Posterior vena cava (tissue), 2 donors: ENCODE data around the gene EGFR. TPM values are rescaled to one million over a fixed set of nuclear protein-coding genes. Genes with fewer than 3 reads are reported as not detected.

Source experiments
- DNase-seq: peaks from one replicate; pipeline ENCODE4 v3.0.0-alpha.2; 2020; ENCODE audit warnings: low spot score
- intact Hi-C, 2 donors: fragments of 100-400 bp; cut with DNase I; formaldehyde crosslinking; loops; one replicate each; pipeline versions ENCODE4 v1.14.1 to v1.14.2; 2022 to 2023
- total RNA-seq, 2 donors: library from RNA; stranded (reverse); fragmentation: NEBNext Ultra II Directional; extraction: Animal tissue kit (Norgen Biotek cat#: 25700); gene quantifications; one replicate each; pipeline ENCODE4 v1.2.1, GENCODE V29; 2021
- donor health status: DM: yes; HTN: yes; CAD: no.
- donor health status: DM: yes; HTN: yes; CAD: no.

EGFR gene
- total RNA-seq, 2 donors from 2014 or later: 80.8 to 87.2 TPM

DNA sequence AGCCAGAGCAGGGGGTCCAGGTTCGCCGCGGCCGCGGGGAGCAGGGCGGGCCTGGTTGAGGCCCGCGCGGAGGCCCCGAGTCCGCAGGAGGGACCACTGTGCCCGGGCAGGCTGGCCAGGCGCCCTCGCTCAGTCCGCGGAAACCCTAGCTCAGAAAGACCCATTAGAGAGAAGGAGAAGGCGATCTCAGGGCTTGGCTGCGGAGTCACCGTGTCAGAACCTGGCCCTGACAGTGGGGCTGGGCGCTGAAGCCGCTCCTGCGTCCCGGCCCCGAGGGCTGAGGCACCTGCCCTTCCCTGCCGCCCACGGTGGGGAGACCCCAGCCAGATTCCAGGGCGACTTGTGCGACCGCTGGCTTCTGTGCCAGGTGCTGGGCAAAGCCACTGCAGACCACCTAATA, 14.2 kb upstream of the EGFR start:
- DNase-seq: no peak
- intact Hi-C loops: no loop called here

DNA sequence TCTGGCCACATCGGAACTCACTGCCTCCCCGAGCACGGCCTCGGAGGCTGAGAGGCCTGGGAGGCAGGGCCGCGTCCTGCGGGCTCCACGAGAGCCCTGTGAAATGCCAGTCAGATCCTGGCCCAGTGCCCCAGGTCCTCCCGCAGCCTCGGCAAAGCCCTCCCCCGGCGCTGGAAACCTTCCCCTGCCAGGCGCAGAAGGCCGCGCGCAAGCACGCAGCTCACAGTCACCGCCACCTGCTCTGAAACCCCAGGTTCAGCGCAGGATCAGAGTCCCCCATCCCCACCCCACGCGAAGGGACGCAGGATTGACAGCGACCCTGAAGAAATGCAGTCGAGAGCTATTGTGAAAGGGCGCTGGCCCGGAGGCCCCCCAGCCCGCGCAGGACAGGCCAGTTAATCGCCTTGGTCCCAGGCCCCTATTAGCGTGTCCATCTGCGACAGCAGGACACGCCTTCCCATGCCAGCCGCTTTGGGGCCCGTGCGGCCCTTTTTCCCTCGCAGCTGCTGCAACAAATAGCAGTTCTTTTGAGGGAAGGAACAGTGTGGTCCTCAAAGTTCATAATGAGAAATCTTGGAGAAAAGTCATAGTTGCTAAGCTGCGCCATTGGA, 13.5 kb upstream of the EGFR start:
- intact Hi-C loops: no loop called here
- no peak for DNase-seq

DNA sequence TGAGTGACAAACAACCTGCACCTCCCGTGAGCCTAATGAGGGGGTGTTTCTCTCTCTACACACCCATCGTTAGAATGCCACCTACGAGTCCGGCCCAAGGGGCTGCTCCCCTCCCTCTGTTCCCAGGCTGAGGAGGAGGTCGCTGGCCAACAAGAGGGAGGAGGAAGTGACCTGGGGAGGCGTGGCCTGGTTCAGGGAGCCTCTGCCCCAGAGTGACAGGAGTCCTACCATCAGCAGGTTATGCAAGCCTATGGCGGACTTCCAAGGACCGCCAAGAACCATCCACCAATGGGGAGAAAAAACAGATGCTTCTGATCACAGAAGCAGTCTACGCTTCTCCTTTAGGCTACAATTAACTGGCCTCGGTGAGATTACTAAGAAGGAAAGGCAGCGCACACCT, 12.3 kb upstream of the EGFR start:
- intact Hi-C loops: no loop called here
- no peak for DNase-seq

DNA sequence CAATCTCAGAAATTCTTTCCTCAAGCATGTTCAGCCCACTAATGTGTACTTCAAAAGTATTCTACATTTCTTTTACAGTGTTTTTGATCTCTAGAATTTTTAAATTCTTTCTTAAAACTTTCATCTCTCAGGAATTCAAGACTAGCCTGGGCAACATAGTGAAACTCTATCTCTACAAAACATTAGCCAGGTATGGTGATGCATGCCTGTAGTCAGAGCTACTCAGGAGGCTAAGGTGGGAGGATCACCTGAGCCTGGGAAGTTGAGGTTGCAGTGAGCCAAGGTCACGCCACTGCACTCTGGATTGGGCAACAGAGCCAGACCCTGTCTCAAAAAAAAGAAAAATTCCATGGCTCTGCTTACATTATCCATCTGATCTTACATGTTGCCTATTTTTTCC, 5.0 kb upstream of the EGFR start:
- intact Hi-C loops: no loop called here
- no peak for DNase-seq

DNA sequence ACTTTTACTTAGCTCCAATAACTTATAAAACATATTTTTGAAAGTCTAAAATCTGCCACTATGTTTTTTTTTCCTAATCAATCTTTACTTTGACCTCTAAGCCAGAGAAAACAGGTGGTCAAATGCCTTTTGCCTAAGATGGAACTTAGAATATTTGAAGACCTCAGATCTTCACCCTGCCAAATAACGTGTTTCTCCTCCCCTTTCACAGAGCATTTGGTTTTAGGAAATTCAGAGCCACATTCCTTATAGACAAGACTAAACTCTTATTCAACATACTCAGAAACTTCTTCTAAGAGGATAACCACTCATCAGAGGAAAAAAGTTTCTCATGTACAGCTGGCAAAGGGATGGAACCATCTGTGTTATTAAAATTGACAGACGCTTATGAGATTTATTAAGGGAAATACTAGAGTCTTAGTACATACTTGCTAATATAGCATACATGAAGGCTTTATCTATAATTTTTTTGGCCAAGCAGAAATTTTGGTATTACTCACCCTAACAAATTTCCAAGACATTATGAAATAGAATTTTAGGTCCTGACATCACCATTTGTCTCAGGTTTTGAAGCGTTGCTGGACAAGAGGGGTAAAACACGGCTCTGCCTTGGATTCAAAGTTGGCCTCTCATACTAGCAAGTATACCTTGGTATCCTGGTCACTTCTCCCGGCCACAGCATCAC, 2.6 kb upstream of the EGFR start:
- no peak for DNase-seq
- intact Hi-C loops: loop anchor here in 1 of 2 donors (5.0 kb wide), 1 partner anchor 36 kb away; no protein-coding TSS in a partner anchor

DNA sequence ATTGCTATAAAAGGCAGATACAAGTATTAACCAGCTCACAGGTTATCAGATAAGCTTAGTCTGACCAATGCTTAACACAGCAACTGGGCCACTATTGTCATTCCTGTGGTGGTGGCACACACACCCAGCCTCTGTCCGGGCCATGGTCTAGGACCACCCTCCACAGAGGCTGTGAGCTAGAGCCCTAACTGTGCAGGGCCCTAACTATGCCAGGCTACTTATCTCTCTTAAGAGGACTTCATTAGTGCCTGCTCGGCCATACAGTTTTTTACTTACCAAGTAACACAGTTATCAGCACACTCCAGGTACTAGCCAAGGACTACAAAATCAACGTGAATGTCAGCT, 2.1 kb upstream of the EGFR start:
- DNase-seq: no peak
- intact Hi-C loops: loop anchor here in 1 of 2 donors (5.0 kb wide), 1 partner anchor 36 kb away; no protein-coding TSS in a partner anchor

DNA sequence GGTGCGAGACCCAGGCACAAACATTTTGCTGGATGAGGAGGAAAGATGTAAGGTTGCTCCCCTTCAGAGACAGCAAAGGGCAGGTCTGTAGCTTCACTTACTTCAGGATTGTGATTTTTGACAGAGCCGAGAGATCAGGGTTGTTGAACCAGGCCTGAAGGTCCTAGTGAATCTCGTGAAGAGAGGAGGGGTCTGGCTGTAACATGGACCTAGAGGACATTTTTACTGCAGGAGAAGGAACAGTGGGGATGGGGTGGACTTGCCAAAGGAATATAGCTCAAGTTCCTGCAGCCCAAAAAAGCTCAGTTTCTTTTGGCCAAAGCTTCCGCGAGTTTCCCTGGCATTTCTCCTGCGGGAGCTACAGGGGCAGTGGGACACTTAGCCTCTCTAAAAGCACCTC, 976 bp upstream of the EGFR start:
- DNase-seq: no peak
- intact Hi-C loops: loop anchor here in 1 of 2 donors (5.0 kb wide), 1 partner anchor 34 kb away; no protein-coding TSS in a partner anchor

DNA sequence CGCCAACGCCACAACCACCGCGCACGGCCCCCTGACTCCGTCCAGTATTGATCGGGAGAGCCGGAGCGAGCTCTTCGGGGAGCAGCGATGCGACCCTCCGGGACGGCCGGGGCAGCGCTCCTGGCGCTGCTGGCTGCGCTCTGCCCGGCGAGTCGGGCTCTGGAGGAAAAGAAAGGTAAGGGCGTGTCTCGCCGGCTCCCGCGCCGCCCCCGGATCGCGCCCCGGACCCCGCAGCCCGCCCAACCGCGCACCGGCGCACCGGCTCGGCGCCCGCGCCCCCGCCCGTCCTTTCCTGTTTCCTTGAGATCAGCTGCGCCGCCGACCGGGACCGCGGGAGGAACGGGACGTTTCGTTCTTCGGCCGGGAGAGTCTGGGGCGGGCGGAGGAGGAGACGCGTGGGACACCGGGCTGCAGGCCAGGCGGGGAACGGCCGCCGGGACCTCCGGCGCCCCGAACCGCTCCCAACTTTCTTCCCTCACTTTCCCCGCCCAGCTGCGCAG, 424 bp downstream of the EGFR start:
- intact Hi-C loops: loop anchor here in 1 of 2 donors (5.0 kb wide), 1 partner anchor 33 kb away; no protein-coding TSS in a partner anchor
- peak; percentile 87 for DNase-seq

DNA sequence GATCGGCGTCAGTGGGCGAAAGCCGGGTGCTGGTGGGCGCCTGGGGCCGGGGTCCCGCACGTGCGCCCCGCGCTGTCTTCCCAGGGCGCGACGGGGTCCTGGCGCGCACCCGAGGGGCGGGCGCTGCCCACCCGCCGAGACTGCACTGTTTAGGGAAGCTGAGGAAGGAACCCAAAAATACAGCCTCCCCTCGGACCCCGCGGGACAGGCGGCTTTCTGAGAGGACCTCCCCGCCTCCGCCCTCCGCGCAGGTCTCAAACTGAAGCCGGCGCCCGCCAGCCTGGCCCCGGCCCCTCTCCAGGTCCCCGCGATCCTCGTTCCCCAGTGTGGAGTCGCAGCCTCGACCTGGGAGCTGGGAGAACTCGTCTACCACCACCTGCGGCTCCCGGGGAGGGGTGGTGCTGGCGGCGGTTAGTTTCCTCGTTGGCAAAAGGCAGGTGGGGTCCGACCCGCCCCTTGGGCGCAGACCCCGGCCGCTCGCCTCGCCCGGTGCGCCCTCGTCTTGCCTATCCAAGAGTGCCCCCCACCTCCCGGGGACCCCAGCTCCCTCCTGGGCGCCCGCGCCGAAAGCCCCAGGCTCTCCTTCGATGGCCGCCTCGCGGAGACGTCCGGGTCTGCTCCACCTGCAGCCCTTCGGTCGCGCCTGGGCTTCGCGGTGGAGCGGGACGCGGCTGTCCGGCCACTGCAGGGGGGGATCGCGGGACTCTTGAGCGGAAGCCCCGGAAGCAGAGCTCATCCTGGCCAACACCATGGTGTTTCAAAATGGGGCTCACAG, 1.1 kb downstream of the EGFR start:
- peak; percentile 82 for DNase-seq
- intact Hi-C loops: loop anchor here in 1 of 2 donors (2.0 to 5.0 kb wide), 3 partner anchors 32 to 113 kb away; no protein-coding TSS in a partner anchor

DNA sequence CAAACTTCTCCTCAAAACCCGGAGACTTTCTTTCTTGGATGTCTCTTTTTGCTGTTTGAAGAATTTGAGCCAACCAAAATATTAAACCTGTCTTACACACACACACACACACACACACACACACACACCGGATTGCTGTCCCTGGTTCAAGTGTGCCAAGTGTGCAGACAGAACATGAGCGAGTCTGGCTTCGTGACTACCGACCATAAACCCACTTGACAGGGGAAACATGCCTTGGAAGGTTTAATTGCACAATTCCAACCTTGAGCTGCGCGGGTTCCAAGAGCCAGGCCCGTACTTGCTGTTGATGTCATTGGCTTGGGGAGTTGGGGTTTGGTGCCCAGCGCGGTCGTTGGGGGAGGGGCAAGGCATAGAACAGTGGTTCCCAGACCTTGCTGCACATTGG, 1.7 kb downstream of the EGFR start:
- intact Hi-C loops: loop anchor here in 1 of 2 donors (2.0 to 5.0 kb wide), 2 partner anchors 52 to 112 kb away; no protein-coding TSS in a partner anchor
- DNase-seq: peak; percentile 84

DNA sequence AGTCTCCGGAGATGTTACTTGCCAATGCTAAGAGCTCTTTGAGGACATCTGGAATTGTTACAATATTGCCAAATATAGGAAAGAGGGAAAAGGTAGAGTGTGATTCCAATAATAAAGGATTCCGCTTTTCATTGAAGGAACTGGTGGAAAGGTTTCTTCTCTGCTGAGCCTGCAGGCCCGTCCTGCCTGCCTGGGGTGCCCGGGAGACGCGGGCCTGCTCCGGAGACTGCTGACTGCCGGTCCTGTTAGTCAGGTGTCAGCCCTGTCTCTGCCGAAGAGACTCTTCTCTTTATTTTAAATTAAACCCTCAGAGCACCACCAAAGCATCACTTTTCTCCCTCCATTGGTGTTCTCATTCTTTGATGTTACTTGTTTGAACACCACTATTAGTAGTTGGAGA, 2.2 kb downstream of the EGFR start:
- no peak for DNase-seq
- intact Hi-C loops: loop anchor here in 1 of 2 donors (2.0 to 5.0 kb wide), 2 partner anchors 51 to 112 kb away; no protein-coding TSS in a partner anchor

DNA sequence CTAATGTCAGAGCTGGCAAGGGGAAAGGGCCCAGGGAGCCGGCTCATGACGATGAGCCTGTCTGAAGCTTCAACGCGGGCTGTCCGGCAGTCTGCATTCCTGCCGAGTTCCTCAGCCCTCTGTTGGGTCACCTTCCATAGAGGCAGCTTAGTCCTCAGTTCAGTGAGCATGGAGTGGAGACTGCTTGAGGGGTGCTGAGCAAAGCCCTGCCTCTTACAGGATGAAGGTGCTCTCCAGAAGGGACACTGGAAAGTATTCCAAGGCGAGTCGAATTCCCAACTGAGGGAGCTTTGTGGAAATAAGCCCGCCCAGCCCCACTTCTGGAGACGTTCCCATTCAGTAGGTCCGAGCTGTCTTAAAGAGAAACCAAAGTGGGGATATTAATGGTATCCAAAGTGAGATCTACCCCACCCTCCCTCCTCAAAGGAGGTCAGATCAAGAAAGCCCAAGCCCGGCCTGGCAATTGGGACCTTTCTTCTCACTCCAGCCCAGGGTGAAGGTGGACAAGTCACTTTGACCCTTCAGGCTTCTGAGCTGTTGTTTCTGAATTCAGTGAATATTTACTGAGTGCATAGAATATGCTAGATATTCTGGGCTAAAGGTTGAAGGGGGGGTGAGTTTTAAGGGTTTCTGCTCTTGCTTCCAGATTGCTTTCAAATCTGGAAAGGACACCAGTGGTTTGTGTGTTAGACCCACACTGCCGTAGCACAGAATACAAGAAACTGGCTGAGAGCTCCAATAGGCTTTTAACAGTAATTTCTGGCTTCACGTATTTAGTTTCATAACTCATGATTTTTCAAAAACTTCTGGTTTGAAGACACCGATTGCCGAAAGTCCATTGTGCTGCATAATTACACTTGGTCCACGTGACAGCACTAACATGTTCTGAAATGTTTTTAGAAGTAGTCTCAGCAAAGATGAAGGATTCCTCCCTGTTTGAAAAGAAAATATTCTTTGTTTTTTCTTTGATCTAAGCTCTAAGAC, 3.5 kb downstream of the EGFR start:
- no peak for DNase-seq

DNA sequence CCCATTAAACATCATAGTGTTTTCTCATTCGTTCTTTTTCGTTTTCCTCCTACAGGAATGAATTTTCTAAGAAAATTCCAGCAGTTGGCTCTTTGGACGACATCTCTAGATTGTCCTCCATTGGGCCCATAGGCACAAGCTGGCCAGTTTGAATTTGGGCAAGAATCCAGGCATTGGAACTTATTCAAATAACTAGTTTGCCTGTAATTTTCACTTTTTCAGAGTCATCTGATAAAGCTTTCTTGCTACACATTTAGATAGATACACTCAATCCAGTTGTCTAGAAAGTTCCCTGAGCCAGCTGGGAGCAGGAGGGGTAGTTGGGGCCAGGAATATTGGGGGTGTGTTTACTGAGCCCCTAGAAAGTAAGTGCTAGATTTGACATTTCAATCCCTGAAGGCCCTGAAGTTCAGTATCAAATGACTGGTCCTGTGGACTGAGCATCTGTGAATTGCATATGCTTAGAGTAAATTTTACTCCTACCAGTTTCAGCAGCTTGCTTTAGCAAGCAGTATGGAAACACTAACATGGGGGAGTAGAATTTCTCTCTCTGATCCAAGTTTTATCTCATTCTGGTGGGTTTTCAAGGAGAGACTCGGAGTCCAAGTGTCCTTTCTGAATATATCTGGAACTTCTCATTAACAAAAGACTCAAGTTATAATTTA, 5.2 kb downstream of the EGFR start:
- intact Hi-C loops: loop anchor here in 1 of 2 donors (5.0 kb wide), 1 partner anchor 48 kb away; no protein-coding TSS in a partner anchor
- no peak for DNase-seq

More for the DNA sequence above, 3.5 kb downstream of the EGFR start:
- intact Hi-C loops: loop anchor here in 1 of 2 donors (5.0 kb wide), 1 partner anchor 50 kb away; no protein-coding TSS in a partner anchor

DNA sequence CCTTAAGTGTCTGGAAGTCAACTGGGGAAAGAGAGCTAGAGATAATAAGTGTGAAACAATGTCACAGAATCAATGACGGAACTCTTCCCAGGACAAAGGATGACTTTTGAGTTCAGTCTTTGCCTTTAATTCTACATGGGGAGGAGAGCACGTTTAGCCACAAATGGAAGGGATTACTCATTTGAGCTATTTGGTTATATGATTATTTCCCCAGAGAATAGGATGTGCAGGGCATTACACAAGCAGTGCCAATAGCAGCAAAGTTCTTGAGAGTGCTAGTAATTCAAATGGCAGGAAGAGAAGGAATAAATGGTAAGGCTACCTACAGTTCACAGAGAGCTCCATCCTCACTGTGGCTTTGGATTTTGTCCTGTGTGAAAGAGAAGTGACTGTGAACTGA, 6.0 kb downstream of the EGFR start:
- intact Hi-C loops: loop anchor here in 1 of 2 donors (5.0 kb wide), 1 partner anchor 48 kb away; no protein-coding TSS in a partner anchor
- no peak for DNase-seq

DNA sequence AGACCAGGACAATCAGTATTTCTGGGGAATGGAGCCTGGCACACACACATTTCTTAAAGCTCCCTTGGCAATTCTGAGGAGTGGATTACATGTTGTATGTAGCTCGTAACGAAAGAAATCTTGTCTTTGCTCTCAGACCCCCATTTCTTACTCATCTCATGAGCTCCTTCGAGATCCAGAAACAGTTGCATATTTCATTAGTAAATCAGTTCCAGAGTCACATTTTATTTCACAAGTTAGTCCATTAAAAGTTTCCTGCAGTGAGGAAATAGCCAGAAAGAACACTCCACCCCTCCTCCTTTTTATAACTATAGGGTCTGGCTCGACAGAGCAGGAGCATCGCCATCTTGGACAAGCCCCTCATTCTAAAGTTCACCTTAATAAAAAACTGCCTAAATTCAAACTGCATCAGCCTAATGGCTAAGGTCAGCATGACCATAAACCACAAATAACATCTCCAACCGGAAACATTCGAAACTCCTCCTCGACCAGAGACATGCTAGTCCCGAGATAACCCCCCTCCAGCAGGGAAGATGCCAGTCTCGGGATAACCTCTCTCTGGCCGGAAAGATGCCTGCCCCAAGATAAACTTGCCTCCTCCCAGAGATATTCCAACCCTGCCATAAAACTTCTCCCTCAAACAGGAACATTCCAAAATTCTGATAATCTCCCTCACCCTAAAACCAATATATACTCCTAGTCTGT, 7.4 kb downstream of the EGFR start:
- intact Hi-C loops: no loop called here
- DNase-seq: no peak

DNA sequence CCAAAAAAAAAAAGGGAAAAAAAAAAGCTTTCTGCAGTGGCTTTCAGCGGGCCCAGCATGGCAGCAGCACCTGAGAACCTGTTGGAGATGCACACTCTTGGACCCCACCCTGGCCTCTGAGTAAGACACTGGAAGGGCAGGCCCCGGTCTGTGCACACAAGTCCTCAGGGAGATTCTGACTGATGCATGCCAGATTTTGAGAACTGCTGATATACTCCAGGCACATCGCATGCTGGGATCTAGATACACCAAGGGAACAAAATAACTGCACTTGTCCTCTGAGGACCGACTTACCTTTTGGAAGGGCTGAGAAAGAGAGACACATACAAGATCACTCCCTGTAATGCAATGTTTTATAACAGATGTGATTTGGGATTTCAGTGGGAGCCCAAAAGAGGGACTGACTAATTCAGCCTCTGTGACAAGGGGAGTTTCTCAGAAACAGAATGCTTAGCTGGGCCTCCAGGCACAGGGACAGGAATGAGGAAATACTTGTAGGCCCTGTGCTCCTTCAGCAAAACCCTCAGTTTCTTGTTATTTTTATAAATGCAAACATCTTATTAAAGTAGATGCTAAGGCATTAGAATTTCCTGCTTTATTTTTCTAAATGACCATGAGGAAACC, 8.2 kb downstream of the EGFR start:
- intact Hi-C loops: no loop called here
- no peak for DNase-seq

DNA sequence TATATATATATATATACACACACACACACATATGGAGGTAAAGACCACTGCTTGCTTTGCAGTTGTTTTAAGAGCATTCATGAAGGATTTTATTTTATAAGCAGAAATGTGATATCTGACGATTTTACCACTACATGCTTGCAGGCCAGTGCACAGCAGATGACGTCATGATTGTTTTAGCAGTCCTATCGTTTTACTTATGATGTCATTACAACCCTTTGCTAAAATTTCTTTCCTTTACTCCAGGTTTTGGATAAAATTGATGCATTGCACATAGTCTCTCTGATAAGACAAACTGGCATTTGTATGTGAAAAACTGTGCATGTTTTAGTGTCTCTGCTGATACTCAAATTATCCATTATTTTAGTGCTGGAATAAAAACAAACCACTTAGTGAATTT, 9.2 kb downstream of the EGFR start:
- DNase-seq: no peak
- intact Hi-C loops: no loop called here
